SK-N-MC (cell line): ENCODE measurements around the gene LHFPL5.

Source experiments
- EZH2 ChIP-seq: fragments of 200-600 bp; sonication (generic); IDR thresholded peaks from one replicate; pipeline ENCODE4 v1.6.1; 2017; ENCODE audit warnings: antibody characterized with exemption
- POLR2AphosphoS5 ChIP-seq: IDR thresholded peaks from 2 replicates; pipeline ENCODE4 v1.6.1; 2012; ENCODE audit warnings: mild to moderate bottlenecking, low read depth, low read length, borderline replicate concordance

- TF ChIP-seq EZH2 (no peak), POLR2AphosphoS5 (no peak)
These were observed 33.9 kb downstream of the LHFPL5 start for GRCh38 chr6:35839019-35839418.
